ENCODE results near the gene BCL2L14. TPM values are rescaled to one million over a fixed set of nuclear protein-coding genes. Genes with fewer than 3 reads are reported as not detected.

Gene BCL2L14
- total RNA-seq, 1 experiment from 2014 or later = 0.30 TPM

GRCh38 chr12:12095021-12095420, 24.3 kb downstream of the BCL2L14 start:
- ChIA-PET CTCF (no interaction called here), POLR2A (no interaction called here), RAD21 (ENCODE audit: low non-redundant PET in 1 of 2, low total read pairs in 2 of 2, uncharacterized antibody in 2 of 2, unreplicated experiment in 2 of 2) (no interaction called here)
- H3K79me2 ChIP-seq (ENCODE audit: insufficient read depth, low read length) = no peaks in the 10 kb centered on the region
- DNase-seq (ENCODE audit: low read depth, low spot score) = no peak
- H3K9ac ChIP-seq (ENCODE audit: low read length) = no peak overlapping the region
- BruUV-seq (replicated peaks) = no TSS peak
- H3K4me1 ChIP-seq (ENCODE audit: control insufficient read depth in 1 of 2, insufficient read depth in 2 of 2, low read length in 2 of 2) = peaks cover 7 to 10% of the 10 kb centered on the region in 2 experiments; a peak in 3 of 4 replicates
- no peaks in the 10 kb centered on the region for H3K27me3 ChIP-seq (ENCODE audit: insufficient read depth, low read length)
- intact Hi-C loops (cut with micrococcal nuclease) = no loop called here
- no peak overlapping the region for H3K27ac ChIP-seq (ENCODE audit: low read depth, low read length)
- no peak overlapping the region for H2AFZ ChIP-seq (ENCODE audit: low read depth, low read length, poor library complexity, severe bottlenecking)
- H3K4me3 ChIP-seq (replicated peaks in 1 of 2; ENCODE audit: low read depth in 1 of 2, low read length in 2 of 2) = no peak overlapping the region
- H4K20me1 ChIP-seq (ENCODE audit: insufficient read depth) = no peaks in the 10 kb centered on the region
- no peaks in the 10 kb centered on the region for H3K9me2 ChIP-seq (ENCODE audit: insufficient read depth)
- H3K4me2 ChIP-seq (ENCODE audit: low read length) = no peak overlapping the region
- no peaks in the 10 kb centered on the region for H3K36me3 ChIP-seq (ENCODE audit: control insufficient read depth in 1 of 2, insufficient read depth in 2 of 2, low read length in 2 of 2)
- ATAC-seq = no peak
- H3K9me3 ChIP-seq (ENCODE audit: control insufficient read depth in 1 of 2, insufficient read depth in 1 of 2, low read depth in 1 of 2, low read length in 2 of 2) = no peaks in the 10 kb centered on the region
- TF ChIP-seq EGR1 (IDR thresholded peaks at IDR 0.05; ENCODE audit: low read depth) (no peak), CEBPB (IDR thresholded peaks at IDR 0.05; ENCODE audit: low read depth) (no peak), POLR2AphosphoS5 (IDR thresholded peaks at IDR 0.05; ENCODE audit: low read depth, low read length) (no peak), REST (IDR thresholded peaks at IDR 0.05; ENCODE audit: low read depth) (no peak)
- TF ChIP-seq, protein P1, sequence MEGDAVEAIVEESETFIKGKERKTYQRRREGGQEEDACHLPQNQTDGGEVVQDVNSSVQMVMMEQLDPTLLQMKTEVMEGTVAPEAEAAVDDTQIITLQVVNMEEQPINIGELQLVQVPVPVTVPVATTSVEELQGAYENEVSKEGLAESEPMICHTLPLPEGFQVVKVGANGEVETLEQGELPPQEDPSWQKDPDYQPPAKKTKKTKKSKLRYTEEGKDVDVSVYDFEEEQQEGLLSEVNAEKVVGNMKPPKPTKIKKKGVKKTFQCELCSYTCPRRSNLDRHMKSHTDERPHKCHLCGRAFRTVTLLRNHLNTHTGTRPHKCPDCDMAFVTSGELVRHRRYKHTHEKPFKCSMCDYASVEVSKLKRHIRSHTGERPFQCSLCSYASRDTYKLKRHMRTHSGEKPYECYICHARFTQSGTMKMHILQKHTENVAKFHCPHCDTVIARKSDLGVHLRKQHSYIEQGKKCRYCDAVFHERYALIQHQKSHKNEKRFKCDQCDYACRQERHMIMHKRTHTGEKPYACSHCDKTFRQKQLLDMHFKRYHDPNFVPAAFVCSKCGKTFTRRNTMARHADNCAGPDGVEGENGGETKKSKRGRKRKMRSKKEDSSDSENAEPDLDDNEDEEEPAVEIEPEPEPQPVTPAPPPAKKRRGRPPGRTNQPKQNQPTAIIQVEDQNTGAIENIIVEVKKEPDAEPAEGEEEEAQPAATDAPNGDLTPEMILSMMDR (IDR thresholded peaks at IDR 0.05 in 2 of 3, conservative IDR thresholded peaks at IDR 0.05 in 1 of 3; ENCODE audit: borderline replicate concordance in 1 of 3, insufficient read depth in 1 of 3, low read depth in 2 of 3, low read length in 2 of 3) = no peak
- TF ChIP-seq, protein P2, sequence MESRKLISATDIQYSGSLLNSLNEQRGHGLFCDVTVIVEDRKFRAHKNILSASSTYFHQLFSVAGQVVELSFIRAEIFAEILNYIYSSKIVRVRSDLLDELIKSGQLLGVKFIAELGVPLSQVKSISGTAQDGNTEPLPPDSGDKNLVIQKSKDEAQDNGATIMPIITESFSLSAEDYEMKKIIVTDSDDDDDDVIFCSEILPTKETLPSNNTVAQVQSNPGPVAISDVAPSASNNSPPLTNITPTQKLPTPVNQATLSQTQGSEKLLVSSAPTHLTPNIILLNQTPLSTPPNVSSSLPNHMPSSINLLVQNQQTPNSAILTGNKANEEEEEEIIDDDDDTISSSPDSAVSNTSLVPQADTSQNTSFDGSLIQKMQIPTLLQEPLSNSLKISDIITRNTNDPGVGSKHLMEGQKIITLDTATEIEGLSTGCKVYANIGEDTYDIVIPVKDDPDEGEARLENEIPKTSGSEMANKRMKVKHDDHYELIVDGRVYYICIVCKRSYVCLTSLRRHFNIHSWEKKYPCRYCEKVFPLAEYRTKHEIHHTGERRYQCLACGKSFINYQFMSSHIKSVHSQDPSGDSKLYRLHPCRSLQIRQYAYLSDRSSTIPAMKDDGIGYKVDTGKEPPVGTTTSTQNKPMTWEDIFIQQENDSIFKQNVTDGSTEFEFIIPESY (IDR thresholded peaks at IDR 0.05; ENCODE audit: extremely low read depth, insufficient replicate concordance, low read length) = no peak

Data from HCT116 (cell line).